NT2/D1 (cell line): ENCODE measurements around the gene C16orf54.

Source experiments
- SUZ12 ChIP-seq: IDR thresholded peaks from 2 replicates; pipeline ENCODE4 v1.6.1; 2011; ENCODE audit not compliant: insufficient read length, insufficient read depth; ENCODE audit errors: extremely low read depth
- YY1 ChIP-seq: IDR thresholded peaks from 2 replicates; pipeline ENCODE4 v1.6.1; 2011; ENCODE audit not compliant: insufficient read length, insufficient read depth
- ZNF274 ChIP-seq: IDR thresholded peaks from 2 replicates; pipeline ENCODE4 v1.6.1; 2011; ENCODE audit warnings: mild to moderate bottlenecking, low read depth, low read length

- TF ChIP-seq YY1, result no peak
- TF ChIP-seq SUZ12, result no peak
- no peak for TF ChIP-seq ZNF274
Observed at GRCh38 chr16:29774730-29775129, 28.9 kb upstream of the C16orf54 start.
